GM12801 (cell line): Measurements from ENCODE around the gene TMEM220.

ENCODE experiments used
- CTCF ChIP-seq: IDR thresholded peaks from one replicate; pipeline ENCODE4 v1.5.1; 2011; ENCODE audit warnings: control low read depth; ENCODE audit not compliant: insufficient read length; ENCODE audit errors: extremely low read depth

TMEM220 gene

GRCh38 chr17:10725262-10725661 is 4.6 kb downstream of the TMEM220 start:
- no peak for TF ChIP-seq CTCF

GRCh38 chr17:10724546-10725195 is 5.2 kb downstream of the TMEM220 start:
- no peak for TF ChIP-seq CTCF

DNA sequence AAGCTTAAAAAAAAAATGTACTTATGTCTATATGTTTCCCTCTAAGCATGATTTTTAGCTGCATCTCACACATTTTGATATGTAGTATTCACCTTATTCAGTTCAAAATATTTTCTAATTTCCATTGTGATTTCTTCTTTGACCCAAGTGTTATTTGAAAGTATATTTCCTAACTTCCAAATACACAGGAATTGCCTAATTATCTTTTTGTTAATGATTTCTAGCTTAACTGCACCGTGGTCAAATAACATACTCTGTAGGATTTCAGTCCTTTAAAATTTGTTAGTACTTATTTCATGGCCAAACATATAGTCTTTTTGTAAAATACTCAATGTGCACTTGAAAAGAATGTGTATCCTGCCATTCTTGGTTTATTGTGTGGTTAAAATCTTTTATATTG is 11.3 kb downstream of the TMEM220 start:
- no peak for TF ChIP-seq CTCF

GRCh38 chr17:10716218-10716617 is 13.6 kb downstream of the TMEM220 start:
- TF ChIP-seq CTCF = no peak

- no peak for TF ChIP-seq CTCF
Measured at GRCh38 chr17:10713318-10713717, 16.5 kb downstream of the TMEM220 start.

DNA sequence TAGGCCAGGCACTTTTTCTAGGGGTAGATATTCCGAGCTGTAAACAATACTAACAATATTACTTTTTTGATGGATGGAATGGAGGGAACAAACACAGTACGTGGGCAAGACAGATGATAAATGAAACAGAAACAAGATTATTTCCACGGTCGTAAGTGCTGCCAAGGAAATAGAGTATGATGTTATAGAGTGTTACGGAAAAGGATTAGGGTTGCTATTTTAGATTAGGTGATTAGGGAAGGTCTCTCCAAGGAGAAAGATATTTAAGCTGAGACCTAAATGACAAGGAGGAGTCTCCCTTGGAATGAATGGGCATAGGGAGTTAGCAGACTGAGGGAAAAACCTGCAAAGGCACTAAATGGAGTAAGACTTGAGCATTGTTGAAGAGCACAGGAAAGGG is 24.1 kb downstream of the TMEM220 start:
- TF ChIP-seq CTCF = no peak

DNA sequence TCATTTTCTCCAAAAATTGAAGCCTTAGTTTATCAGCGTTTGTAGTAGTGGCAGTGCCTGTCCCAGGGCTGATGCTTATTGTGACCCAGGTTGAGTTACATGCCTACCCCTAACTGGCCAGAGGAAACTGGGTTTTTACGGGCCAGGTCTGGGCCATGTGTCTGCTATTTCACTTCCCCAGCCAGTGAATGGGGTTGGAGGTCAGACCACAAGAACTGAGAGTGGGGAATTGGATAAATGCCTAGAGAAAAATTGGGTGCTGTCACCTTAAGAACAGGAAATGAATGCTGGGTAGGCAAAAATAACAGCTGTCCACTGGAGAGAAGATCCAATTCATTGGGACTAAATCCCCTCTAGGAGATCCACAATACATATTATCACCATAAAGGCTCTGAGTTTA is 27.2 kb downstream of the TMEM220 start:
- TF ChIP-seq CTCF = no peak
